IMR-90 (cell line): ENCODE data around the gene CDC7. TPM values are rescaled to one million over a fixed set of nuclear protein-coding genes. Genes with fewer than 3 reads are reported as not detected.

ENCODE experiments used
- ATAC-seq: fragments of 200-7000 bp; cut with Tn5 transposase; 2 replicates; pipeline ENCODE4 v1.9.1; 2020; ENCODE audit warnings: low read depth, mild to moderate bottlenecking, moderate library complexity
- BruUV-seq: library from RNA; stranded (reverse); fragments of 400-500 nt; replicated peaks from 2 replicates; lab custom pipeline; 2021; lab: Mats Ljungman, UMichigan
- CTCF ChIA-PET: fragments of 300-600 bp; formaldehyde crosslinking; extraction: SDS; loops from one replicate; lab custom pipeline; 2021; ENCODE audit warnings: antibody characterized with exemption; lab: Yijun Ruan, JAX
- POLR2A ChIA-PET: fragments of 300-600 bp; sonication (Branson Sonifier 250); formaldehyde crosslinking; loops from one replicate; lab custom pipeline; 2022; ENCODE audit warnings: antibody characterized with exemption; ENCODE audit not compliant: unreplicated experiment; lab: Charles Lee
- DNase-seq: peaks from one replicate; pipeline ENCODE4 v3.0.0; 2013
- H2AFZ ChIP-seq: replicated peaks from 2 replicates; pipeline ENCODE3; 2013; ENCODE audit warnings: low read length, mild to moderate bottlenecking; ENCODE audit not compliant: poor library complexity
- H2AK5ac ChIP-seq: 2 replicates; pipeline ENCODE4 v1.6.1; 2013; ENCODE audit warnings: low read depth, low read length, inconsistent platforms
- H2AK9ac ChIP-seq: replicated peaks from 2 replicates; pipeline ENCODE3; 2013; ENCODE audit warnings: mild to moderate bottlenecking, low read depth, low read length, moderate library complexity; ENCODE audit not compliant: poor library complexity
- H2BK120ac ChIP-seq: 2 replicates; pipeline ENCODE4 v1.6.1; 2013; ENCODE audit warnings: low read depth, low read length, inconsistent platforms
- H2BK15ac ChIP-seq: 3 replicates; pipeline ENCODE4 v1.6.1; 2013; ENCODE audit warnings: low read depth, low read length, inconsistent platforms
- H2BK20ac ChIP-seq: 2 replicates; pipeline ENCODE4 v1.6.1; 2013; ENCODE audit warnings: low read depth, mild to moderate bottlenecking, inconsistent platforms, low read length, moderate library complexity
- H2BK5ac ChIP-seq: 2 replicates; pipeline ENCODE4 v1.6.1; 2013; ENCODE audit warnings: mild to moderate bottlenecking, low read depth, low read length, inconsistent platforms; ENCODE audit not compliant: poor library complexity, severe bottlenecking
- H3K14ac ChIP-seq: replicated peaks from 2 replicates; pipeline ENCODE4 v1.6.1; 2013; ENCODE audit warnings: low read depth, low read length, inconsistent platforms
- H3K18ac ChIP-seq: 2 replicates; pipeline ENCODE4 v1.6.1; 2013; ENCODE audit warnings: low read depth, low read length, control low read depth
- H3K23ac ChIP-seq: 2 replicates; pipeline ENCODE4 v1.6.1; 2013; ENCODE audit warnings: low read depth, low read length, inconsistent platforms
- H3K27ac ChIP-seq: 2 replicates; pipeline ENCODE4 v1.5.1; 2013; ENCODE audit warnings: mild to moderate bottlenecking, control low read depth, low read length; ENCODE audit not compliant: insufficient read depth
- H3K27me3 ChIP-seq: 2 replicates; pipeline ENCODE4 v1.6.1; 2013; ENCODE audit warnings: low read length; ENCODE audit not compliant: control insufficient read depth, insufficient read depth
- H3K36me3 ChIP-seq: 2 replicates; pipeline ENCODE4 v1.6.1; 2013; ENCODE audit warnings: low read length, mixed read lengths; ENCODE audit not compliant: control insufficient read depth, insufficient read depth
- H3K4ac ChIP-seq: 2 replicates; pipeline ENCODE4 v1.6.1; 2013; ENCODE audit warnings: low read depth, low read length, inconsistent platforms
- H3K4me1 ChIP-seq: 2 replicates; pipeline ENCODE4 v1.6.1; 2013; ENCODE audit warnings: low read length, mixed read lengths; ENCODE audit not compliant: control insufficient read depth, insufficient read depth
- H3K4me2 ChIP-seq: 2 replicates; pipeline ENCODE4 v1.6.1; 2013; ENCODE audit warnings: low read depth, mild to moderate bottlenecking, control low read depth, low read length, moderate library complexity
- H3K4me3 ChIP-seq: 2 replicates; pipeline ENCODE4 v1.5.1; 2013; ENCODE audit warnings: low read depth, mild to moderate bottlenecking, control low read depth, low read length, moderate library complexity; ENCODE audit not compliant: insufficient read depth
- H3K56ac ChIP-seq: 2 replicates; pipeline ENCODE4 v1.6.1; 2013; ENCODE audit warnings: low read length, inconsistent platforms; ENCODE audit not compliant: insufficient read depth; ENCODE audit errors: extremely low read depth
- H3K79me1 ChIP-seq, 2 experiments: 2 replicates each; pipeline ENCODE4 v1.6.1; 2013; ENCODE audit warnings: low read length in 2 of 2, inconsistent platforms in 1 of 2, low read depth in 1 of 2
- H3K9ac ChIP-seq: 2 replicates; pipeline ENCODE4 v1.6.1; 2013; ENCODE audit warnings: low read depth, low read length, control low read depth
- H3K9me1 ChIP-seq: 2 replicates; pipeline ENCODE4 v1.6.1; 2013; ENCODE audit warnings: low read length, inconsistent platforms; ENCODE audit not compliant: insufficient read depth
- H3K9me3 ChIP-seq: 2 replicates; pipeline ENCODE4 v1.6.1; 2013; ENCODE audit warnings: low read length; ENCODE audit not compliant: control insufficient read depth, insufficient read depth
- H4K20me1 ChIP-seq: 2 replicates; pipeline ENCODE4 v1.6.1; 2013; ENCODE audit warnings: low read length, inconsistent platforms; ENCODE audit not compliant: insufficient read depth
- H4K5ac ChIP-seq: 2 replicates; pipeline ENCODE4 v1.6.1; 2013; ENCODE audit warnings: mild to moderate bottlenecking, low read depth, low read length, control low read depth
- H4K8ac ChIP-seq, 2 experiments: 2 replicates each; pipeline ENCODE4 v1.6.1; 2013; ENCODE audit warnings: low read depth in 2 of 2, low read length in 2 of 2, control low read depth in 1 of 2, inconsistent platforms in 1 of 2
- H4K91ac ChIP-seq: 2 replicates; pipeline ENCODE4 v1.6.1; 2013; ENCODE audit warnings: low read depth, low read length, inconsistent platforms; ENCODE audit not compliant: insufficient read depth
- CEBPB ChIP-seq: IDR thresholded peaks from 2 replicates; pipeline ENCODE4 v1.6.1; 2012; ENCODE audit warnings: low read depth, low read length, improper control_type of control experiment
- MAZ ChIP-seq: IDR thresholded peaks from 2 replicates; pipeline ENCODE4 v1.6.1; 2012; ENCODE audit warnings: low read depth, mild to moderate bottlenecking, low read length, improper control_type of control experiment, moderate library complexity, borderline replicate concordance
- NFE2L2 ChIP-seq: fragments of 150-350 bp; IDR thresholded peaks from 2 replicates; pipeline ENCODE4 v1.6.1; 2016; ENCODE audit warnings: low read depth, mild to moderate bottlenecking, low read length
- RAD21 ChIP-seq: IDR thresholded peaks from 2 replicates; pipeline ENCODE4 v1.6.1; 2012; ENCODE audit warnings: low read length, improper control_type of control experiment
- SMC3 ChIP-seq: fragments of 150-350 bp; IDR thresholded peaks from 2 replicates; pipeline ENCODE4 v1.6.1; 2016; ENCODE audit warnings: low read depth, mild to moderate bottlenecking, antibody characterized with exemption, low read length, moderate library complexity
- USF2 ChIP-seq: fragments of 150-350 bp; IDR thresholded peaks from 2 replicates; pipeline ENCODE4 v1.6.1; 2017; ENCODE audit warnings: mild to moderate bottlenecking, antibody characterized with exemption, low read length, low read depth
- WGBS, 2 experiments: methylation state at CpG; one replicate each; pipeline versions ENCODE4 v1.1.5 to v1.1.7; 2013; ENCODE audit warnings: missing lambda C conversion rate in 2 of 2; ENCODE audit not compliant: insufficient read length in 1 of 2; ENCODE audit errors: extremely low coverage in 2 of 2; 5-methylcytosine and 5-hydroxymethylcytosine counted together
- dilution Hi-C: fragments of 300-500 bp; cut with HindIII; formaldehyde crosslinking; loops from one replicate; pipeline ENCODE4 v1.14.3; 2018; ENCODE audit warnings: low sequenced_read_pairs; ENCODE audit not compliant: unreplicated experiment
- in situ Hi-C: fragments of 300-500 bp; cut with MboI; formaldehyde crosslinking; loops from 3 replicates; pipeline ENCODE4 v1.14.3; 2019; ENCODE audit warnings: low sequenced_read_pairs, inconsistent platforms, mixed read lengths
- intact Hi-C: fragments of 100-400 bp; cut with micrococcal nuclease; formaldehyde crosslinking; loops from 2 replicates; pipeline ENCODE4 v1.10.0; 2022
- polyA plus RNA-seq, 3 experiments: library from polyadenylated mRNA; depleted of rRNA; stranded (reverse); fragments of >200 nt; gene quantifications; 2 replicates each; pipeline ENCODE4 v1.2.3, GENCODE V29; 2012; ENCODE audit warnings: low replicate concordance in 1 of 3
- total RNA-seq: library from RNA; depleted of rRNA; stranded (reverse); fragments of >200 nt; gene quantifications from 2 replicates; pipeline ENCODE4 v1.2.3, GENCODE V29; 2012
- TF ChIP-seq, protein P1 (sequence below): fragments of 150-350 bp; IDR thresholded peaks from 2 replicates; pipeline ENCODE4 v1.6.1; 2016; ENCODE audit warnings: low read depth, mild to moderate bottlenecking, low read length, moderate library complexity, borderline replicate concordance

CDC7 gene
- total and polyA plus RNA-seq, 2 of the 4 experiments (the other 2 are of a cell fraction), result 4.3 to 4.7 TPM

DNA sequence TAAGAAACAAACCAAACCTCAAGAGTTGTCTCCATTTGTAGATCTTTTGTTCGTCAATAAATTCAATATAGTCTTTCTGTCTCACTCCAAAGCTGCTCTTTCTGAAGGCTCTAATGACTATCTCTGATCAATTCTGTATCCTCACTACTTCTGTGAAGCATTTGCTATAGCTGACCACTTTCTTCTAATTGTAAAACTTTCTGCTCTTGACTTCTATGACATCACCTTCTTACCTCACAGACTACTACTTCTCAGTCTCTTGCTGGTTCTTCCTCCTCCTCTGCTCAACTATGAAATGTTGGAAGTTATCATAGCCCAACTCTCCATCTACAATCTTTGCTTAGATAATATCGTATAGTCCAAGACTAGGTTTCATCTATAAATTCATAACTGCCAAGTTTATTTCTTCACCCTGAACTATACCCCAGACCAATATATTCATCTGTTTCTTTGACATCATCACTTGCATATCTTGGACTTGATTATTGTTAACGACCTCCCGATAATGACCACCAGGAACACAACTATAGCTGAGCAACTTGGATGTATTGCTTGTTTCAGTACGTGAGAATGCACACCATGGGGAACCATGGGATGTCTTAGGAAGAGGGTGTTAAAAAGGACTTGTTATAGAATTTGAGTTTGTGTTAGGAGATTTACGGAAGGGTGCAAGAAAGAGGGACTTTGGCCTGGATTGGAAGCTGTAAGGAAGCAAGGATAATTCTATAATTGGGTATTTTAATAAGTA lies 2.0 kb upstream of the CDC7 start:
- Histone ChIP-seq H3K56ac (no peak overlapping the region), H3K4me3 (no peak overlapping the region), H3K23ac (no peak overlapping the region), H2BK20ac (no peak overlapping the region), H3K9ac (no peak overlapping the region), H3K4ac (no peak overlapping the region), H3K9me1 (no peaks in the 10 kb centered on the region), H2BK15ac (no peak overlapping the region), H2AFZ (no peak overlapping the region), H3K9me3 (no peaks in the 10 kb centered on the region), H2AK9ac (no peak overlapping the region), H4K91ac (no peak overlapping the region), H3K4me1 (no peaks in the 10 kb centered on the region; the same call in 1 of the 2 replicates), H2BK120ac (no peak overlapping the region), H3K79me1 (peaks cover 6 to 9% of the 10 kb centered on the region in 2 experiments; a peak in 3 of 4 replicates), H3K27ac (no peak overlapping the region), H4K20me1 (no peaks in the 10 kb centered on the region; the same call in 1 of the 2 replicates), H3K18ac (no peak overlapping the region), H2AK5ac (no peak overlapping the region), H3K14ac (no peak overlapping the region), H3K4me2 (no peak overlapping the region), H2BK5ac (no peak overlapping the region), H3K27me3 (no peaks in the 10 kb centered on the region; the same call in 1 of the 2 replicates), H4K5ac (no peak overlapping the region), H3K36me3 (no peaks in the 10 kb centered on the region), H4K8ac (no peak overlapping the region)
- ChIA-PET POLR2A (no interaction called here), CTCF (no interaction called here)
- in situ Hi-C loops (loop anchor here (10.0 kb wide), 1 partner anchor 214 kb away; no protein-coding TSS in a partner anchor), dilution Hi-C loops (no loop called here), intact Hi-C loops (no loop called here)
- no peak for DNase-seq
- ATAC-seq, result no peak
- WGBS, 2 experiments, result 95 to 100% methylated on average over 1 to 4 of the region's 6 CpGs
- TF ChIP-seq CEBPB (no peak), RAD21 (no peak), USF2 (no peak), NFE2L2 (no peak), SMC3 (no peak), MAZ (no peak)
- TF ChIP-seq, protein P1, sequence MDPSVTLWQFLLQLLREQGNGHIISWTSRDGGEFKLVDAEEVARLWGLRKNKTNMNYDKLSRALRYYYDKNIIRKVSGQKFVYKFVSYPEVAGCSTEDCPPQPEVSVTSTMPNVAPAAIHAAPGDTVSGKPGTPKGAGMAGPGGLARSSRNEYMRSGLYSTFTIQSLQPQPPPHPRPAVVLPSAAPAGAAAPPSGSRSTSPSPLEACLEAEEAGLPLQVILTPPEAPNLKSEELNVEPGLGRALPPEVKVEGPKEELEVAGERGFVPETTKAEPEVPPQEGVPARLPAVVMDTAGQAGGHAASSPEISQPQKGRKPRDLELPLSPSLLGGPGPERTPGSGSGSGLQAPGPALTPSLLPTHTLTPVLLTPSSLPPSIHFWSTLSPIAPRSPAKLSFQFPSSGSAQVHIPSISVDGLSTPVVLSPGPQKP, result no peak
- no TSS peak for BruUV-seq
